Neural cell (in vitro differentiated cells): Measurements from ENCODE around the gene RAE1. TPM values are rescaled to one million over a fixed set of nuclear protein-coding genes. Genes with fewer than 3 reads are reported as not detected.

Experiments used
- H2AFZ ChIP-seq: fragments of 200-600, 300-800 bp; sonication (generic), shearing (Covaris generic); 2 replicates; pipeline ENCODE4 v1.6.0; 2014; ENCODE audit warnings: low read depth, mild to moderate bottlenecking, antibody characterized with exemption, low read length, moderate library complexity
- H3F3A ChIP-seq: fragments of 200-600 bp; shearing (Covaris generic); 2 replicates; pipeline ENCODE4 v1.6.1; 2016; ENCODE audit warnings: mild to moderate bottlenecking, moderate library complexity, mixed read lengths, antibody characterized with exemption, low read length; ENCODE audit not compliant: insufficient read depth, poor library complexity, severe bottlenecking
- H3K27ac ChIP-seq: fragments of 200-600, 300-800 bp; sonication (generic), shearing (Covaris generic); 2 replicates; pipeline ENCODE4 v1.5.1; 2014; ENCODE audit warnings: mild to moderate bottlenecking, low read length, moderate library complexity
- H3K27me3 ChIP-seq: fragments of 300-800, 200-600 bp; sonication (generic), shearing (Covaris generic); 2 replicates; pipeline ENCODE4 v1.6.0; 2014; ENCODE audit warnings: mild to moderate bottlenecking, low read depth, low read length, moderate library complexity; ENCODE audit not compliant: insufficient read depth
- H3K36me3 ChIP-seq: fragments of 300-800, 200-600 bp; sonication (generic), shearing (Covaris generic); 2 replicates; pipeline ENCODE4 v1.5.1; 2014; ENCODE audit warnings: mild to moderate bottlenecking, antibody characterized with exemption, low read length, moderate library complexity; ENCODE audit not compliant: insufficient read depth
- H3K4me2 ChIP-seq: fragments of 300-800, 200-600 bp; sonication (generic), shearing (Covaris generic); 2 replicates; pipeline ENCODE4 v1.6.0; 2014; ENCODE audit warnings: mild to moderate bottlenecking, low read length
- H3K4me3 ChIP-seq: fragments of 300-800, 200-600 bp; sonication (generic), shearing (Covaris generic); 2 replicates; pipeline ENCODE4 v1.5.1; 2014; ENCODE audit warnings: mild to moderate bottlenecking, low read length, moderate library complexity
- H3K79me2 ChIP-seq: fragments of 200-600 bp; shearing (Covaris generic); replicated peaks from 2 replicates; pipeline ENCODE4 v1.6.0; 2014; ENCODE audit warnings: mild to moderate bottlenecking, low read length, moderate library complexity; ENCODE audit not compliant: insufficient read depth
- H3K9ac ChIP-seq: fragments of 300-800, 200-600 bp; sonication (generic), shearing (Covaris generic); 2 replicates; pipeline ENCODE4 v1.6.1; 2016; ENCODE audit warnings: mild to moderate bottlenecking, low read length, mixed read lengths
- H3K9me2 ChIP-seq: fragments of 200-600 bp; shearing (Covaris generic); 2 replicates; pipeline ENCODE4 v1.6.1; 2016; ENCODE audit warnings: mild to moderate bottlenecking, low read length, mixed read lengths; ENCODE audit not compliant: insufficient read depth
- H3K9me3 ChIP-seq: fragments of 200-600, 300-800 bp; sonication (generic), shearing (Covaris generic); 2 replicates; pipeline ENCODE4 v1.6.1; 2016; ENCODE audit warnings: mild to moderate bottlenecking, mixed run types, low read length, moderate library complexity, mixed read lengths
- H4K20me1 ChIP-seq: fragments of 200-600 bp; shearing (Covaris generic); 2 replicates; pipeline ENCODE4 v1.6.1; 2016; ENCODE audit warnings: mild to moderate bottlenecking, mixed run types; ENCODE audit not compliant: insufficient read depth
- EP300 ChIP-seq: fragments of 450-650 bp; conservative IDR thresholded peaks from 2 replicates; pipeline ENCODE4 v1.6.1; 2014; ENCODE audit warnings: antibody characterized with exemption, mild to moderate bottlenecking, moderate library complexity; ENCODE audit not compliant: poor library complexity, severe bottlenecking
- EZH2 ChIP-seq: fragments of 200-600, 300-800 bp; shearing (Covaris generic), sonication (generic); IDR thresholded peaks from 2 replicates; pipeline ENCODE4 v1.6.1; 2014; ENCODE audit warnings: antibody characterized with exemption, low read length, borderline replicate concordance, mild to moderate bottlenecking; ENCODE audit not compliant: insufficient read depth, poor library complexity, severe bottlenecking
- MXI1 ChIP-seq: fragments of 450-650 bp; conservative IDR thresholded peaks from 2 replicates; pipeline ENCODE4 v1.6.1; 2014; ENCODE audit warnings: antibody characterized with exemption, mild to moderate bottlenecking; ENCODE audit not compliant: poor library complexity, severe bottlenecking
- POLR2AphosphoS5 ChIP-seq: IDR thresholded peaks from 2 replicates; pipeline ENCODE4 v1.6.1; 2012
- RAD21 ChIP-seq: fragments of 450-650 bp; conservative IDR thresholded peaks from 2 replicates; pipeline ENCODE4 v1.6.1; 2014; ENCODE audit warnings: antibody characterized with exemption, mild to moderate bottlenecking, moderate library complexity
- SMC3 ChIP-seq: fragments of 450-650 bp; conservative IDR thresholded peaks from 2 replicates; pipeline ENCODE4 v1.6.1; 2014; ENCODE audit warnings: antibody characterized with exemption, mild to moderate bottlenecking, moderate library complexity; ENCODE audit not compliant: poor library complexity
- TAF1 ChIP-seq: IDR thresholded peaks from 2 replicates; pipeline ENCODE4 v1.6.1; 2012; ENCODE audit warnings: low read depth
- polyA plus RNA-seq: library from polyadenylated mRNA; depleted of rRNA; stranded (reverse); fragments of >200 nt; gene quantifications from 2 replicates; pipeline ENCODE4 v1.2.3, GENCODE V29; 2014
- TF ChIP-seq, protein P1 (sequence below): fragments of 450-650 bp; IDR thresholded peaks from 2 replicates; pipeline ENCODE4 v1.5.1; 2014; ENCODE audit warnings: antibody characterized with exemption, mild to moderate bottlenecking, moderate library complexity; ENCODE audit not compliant: poor library complexity, severe bottlenecking
- TF ChIP-seq, protein P2 (sequence below): IDR thresholded peaks from 2 replicates; pipeline ENCODE4 v1.6.1; 2012; ENCODE audit warnings: borderline replicate concordance

Gene RAE1
- polyA plus RNA-seq, 1 donor from 2014 or later, result 134 TPM

DNA sequence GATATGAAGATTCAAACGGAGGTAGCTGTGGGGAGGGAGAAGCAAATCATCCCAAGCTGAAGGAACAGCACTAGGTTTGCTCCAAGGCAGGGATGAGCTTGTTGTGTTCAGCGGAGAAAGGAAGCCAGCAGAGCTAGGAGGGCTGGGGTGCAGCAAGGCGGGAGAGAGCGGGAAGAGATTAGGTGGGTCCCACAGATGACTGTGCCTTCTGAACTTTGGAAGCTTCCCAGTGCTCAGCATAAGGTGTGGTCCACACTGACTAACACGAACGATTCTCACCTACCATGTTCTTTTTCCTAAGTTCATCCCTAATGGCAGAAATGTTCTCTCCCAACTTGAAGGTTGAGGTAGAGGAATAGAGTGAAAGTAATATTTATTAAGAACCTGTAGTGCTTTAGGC, 1.2 kb downstream of the RAE1 start:
- Histone ChIP-seq H4K20me1 (no peaks in the 10 kb centered on the region), H3K9me3 (no peaks in the 10 kb centered on the region), H3K36me3 (no peaks in the 10 kb centered on the region), H3K79me2 (peaks cover 27% of the 10 kb centered on the region), H3K4me3 (peak overlapping the region; percentile 89), H3K27ac (no peak overlapping the region), H2AFZ (no peak overlapping the region), H3K27me3 (no peaks in the 10 kb centered on the region), H3F3A (no peaks in the 10 kb centered on the region), H3K4me2 (peak overlapping the region; percentile 99), H3K9ac (peak overlapping the region; percentile 95), H3K9me2 (no peaks in the 10 kb centered on the region)
- TF ChIP-seq EP300 (no peak), TAF1 (no peak), EZH2 (no peak), MXI1 (no peak), SMC3 (no peak), RAD21 (no peak), POLR2AphosphoS5 (no peak)
- TF ChIP-seq, protein P1, sequence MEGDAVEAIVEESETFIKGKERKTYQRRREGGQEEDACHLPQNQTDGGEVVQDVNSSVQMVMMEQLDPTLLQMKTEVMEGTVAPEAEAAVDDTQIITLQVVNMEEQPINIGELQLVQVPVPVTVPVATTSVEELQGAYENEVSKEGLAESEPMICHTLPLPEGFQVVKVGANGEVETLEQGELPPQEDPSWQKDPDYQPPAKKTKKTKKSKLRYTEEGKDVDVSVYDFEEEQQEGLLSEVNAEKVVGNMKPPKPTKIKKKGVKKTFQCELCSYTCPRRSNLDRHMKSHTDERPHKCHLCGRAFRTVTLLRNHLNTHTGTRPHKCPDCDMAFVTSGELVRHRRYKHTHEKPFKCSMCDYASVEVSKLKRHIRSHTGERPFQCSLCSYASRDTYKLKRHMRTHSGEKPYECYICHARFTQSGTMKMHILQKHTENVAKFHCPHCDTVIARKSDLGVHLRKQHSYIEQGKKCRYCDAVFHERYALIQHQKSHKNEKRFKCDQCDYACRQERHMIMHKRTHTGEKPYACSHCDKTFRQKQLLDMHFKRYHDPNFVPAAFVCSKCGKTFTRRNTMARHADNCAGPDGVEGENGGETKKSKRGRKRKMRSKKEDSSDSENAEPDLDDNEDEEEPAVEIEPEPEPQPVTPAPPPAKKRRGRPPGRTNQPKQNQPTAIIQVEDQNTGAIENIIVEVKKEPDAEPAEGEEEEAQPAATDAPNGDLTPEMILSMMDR, result no peak
- TF ChIP-seq, protein P2, sequence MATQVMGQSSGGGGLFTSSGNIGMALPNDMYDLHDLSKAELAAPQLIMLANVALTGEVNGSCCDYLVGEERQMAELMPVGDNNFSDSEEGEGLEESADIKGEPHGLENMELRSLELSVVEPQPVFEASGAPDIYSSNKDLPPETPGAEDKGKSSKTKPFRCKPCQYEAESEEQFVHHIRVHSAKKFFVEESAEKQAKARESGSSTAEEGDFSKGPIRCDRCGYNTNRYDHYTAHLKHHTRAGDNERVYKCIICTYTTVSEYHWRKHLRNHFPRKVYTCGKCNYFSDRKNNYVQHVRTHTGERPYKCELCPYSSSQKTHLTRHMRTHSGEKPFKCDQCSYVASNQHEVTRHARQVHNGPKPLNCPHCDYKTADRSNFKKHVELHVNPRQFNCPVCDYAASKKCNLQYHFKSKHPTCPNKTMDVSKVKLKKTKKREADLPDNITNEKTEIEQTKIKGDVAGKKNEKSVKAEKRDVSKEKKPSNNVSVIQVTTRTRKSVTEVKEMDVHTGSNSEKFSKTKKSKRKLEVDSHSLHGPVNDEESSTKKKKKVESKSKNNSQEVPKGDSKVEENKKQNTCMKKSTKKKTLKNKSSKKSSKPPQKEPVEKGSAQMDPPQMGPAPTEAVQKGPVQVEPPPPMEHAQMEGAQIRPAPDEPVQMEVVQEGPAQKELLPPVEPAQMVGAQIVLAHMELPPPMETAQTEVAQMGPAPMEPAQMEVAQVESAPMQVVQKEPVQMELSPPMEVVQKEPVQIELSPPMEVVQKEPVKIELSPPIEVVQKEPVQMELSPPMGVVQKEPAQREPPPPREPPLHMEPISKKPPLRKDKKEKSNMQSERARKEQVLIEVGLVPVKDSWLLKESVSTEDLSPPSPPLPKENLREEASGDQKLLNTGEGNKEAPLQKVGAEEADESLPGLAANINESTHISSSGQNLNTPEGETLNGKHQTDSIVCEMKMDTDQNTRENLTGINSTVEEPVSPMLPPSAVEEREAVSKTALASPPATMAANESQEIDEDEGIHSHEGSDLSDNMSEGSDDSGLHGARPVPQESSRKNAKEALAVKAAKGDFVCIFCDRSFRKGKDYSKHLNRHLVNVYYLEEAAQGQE, result no peak

DNA sequence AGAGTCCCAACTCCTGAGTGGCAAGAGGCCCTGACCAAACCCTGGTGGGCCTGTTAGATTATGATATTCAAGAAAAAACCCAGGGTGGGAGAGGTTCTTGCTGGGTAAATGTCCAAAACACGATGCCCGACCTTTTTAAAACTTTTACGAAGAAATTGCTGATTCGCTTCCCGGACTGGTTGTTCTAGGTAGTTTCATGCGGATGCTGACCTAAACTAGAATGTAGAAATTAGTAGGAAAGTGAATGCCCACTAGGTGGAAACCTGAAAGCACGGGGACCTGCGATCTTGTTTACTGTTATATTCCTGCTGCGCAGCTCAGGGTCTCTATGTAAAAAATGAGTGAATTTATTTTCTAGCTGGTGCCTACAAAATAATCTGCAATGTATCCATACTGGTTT, 2.3 kb downstream of the RAE1 start:
- Histone ChIP-seq H3K79me2 (peaks cover 27% of the 10 kb centered on the region), H3K9me2 (no peaks in the 10 kb centered on the region), H3K4me3 (no peak overlapping the region), H3K27me3 (no peaks in the 10 kb centered on the region), H3K4me2 (no peak overlapping the region), H4K20me1 (no peaks in the 10 kb centered on the region), H3K36me3 (no peaks in the 10 kb centered on the region), H2AFZ (no peak overlapping the region), H3K9ac (no peak overlapping the region), H3F3A (no peaks in the 10 kb centered on the region), H3K27ac (no peak overlapping the region), H3K9me3 (no peaks in the 10 kb centered on the region)
- TF ChIP-seq TAF1 (no peak), EP300 (no peak)
- TF ChIP-seq, protein P2, result no peak
